Endothelial cell of umbilical vein (primary cell): ENCODE data around the gene FPGS. TPM values are rescaled to one million over a fixed set of nuclear protein-coding genes. Genes with fewer than 3 reads are reported as not detected.

ENCODE experiments used
- BruUV-seq: library from RNA; stranded (reverse); fragments of 400-500 nt; replicated peaks from 2 replicates; lab custom pipeline; 2021; lab: Mats Ljungman, UMichigan
- CTCF ChIA-PET: fragments of 300-600, 350-600 bp; sonication (Branson Sonifier 250); formaldehyde crosslinking; loops from one replicate; lab custom pipeline; 2021; ENCODE audit warnings: antibody characterized with exemption, inconsistent platforms; lab: Charles Lee
- POLR2A ChIA-PET: fragments of 300-600, 350-600 bp; sonication (Branson Sonifier 250); formaldehyde crosslinking; loops from one replicate; lab custom pipeline; 2021; ENCODE audit warnings: antibody characterized with exemption, inconsistent platforms; lab: Charles Lee
- DNase-seq: peaks from one replicate; pipeline ENCODE4 v3.0.0-alpha.2; 2011; ENCODE audit warnings: low read depth, low spot score
- FAIRE-seq: peaks from 2 replicates; lab custom pipeline; 2011; peaks lifted over from hg19 to GRCh38; lab: Jason Lieb, UNC
- H2AFZ ChIP-seq: 2 replicates; pipeline ENCODE4 v1.6.0; 2012; ENCODE audit warnings: low read depth, low read length, control low read depth, inconsistent platforms
- H3K27ac ChIP-seq: 2 replicates; pipeline ENCODE4 v1.5.1; 2011; ENCODE audit warnings: low read depth, mild to moderate bottlenecking, control low read depth, low read length, moderate library complexity; ENCODE audit not compliant: insufficient read depth
- H3K27me3 ChIP-seq, 2 experiments: 2 replicates each; pipeline versions ENCODE4 v1.6.0 to v1.6.1; 2011; ENCODE audit warnings: low read length in 2 of 2, mixed read lengths in 1 of 2; ENCODE audit not compliant: control insufficient read depth in 2 of 2, insufficient read depth in 2 of 2
- H3K36me3 ChIP-seq, 2 experiments: 2 replicates in 1 of 2; 3 replicates in 1 of 2; pipeline ENCODE4 v1.5.1; 2011; ENCODE audit warnings: low read length in 2 of 2, mild to moderate bottlenecking in 1 of 2, moderate library complexity in 1 of 2; ENCODE audit not compliant: control insufficient read depth in 2 of 2, insufficient read depth in 2 of 2; ENCODE audit errors: extremely low read depth in 1 of 2
- H3K4me1 ChIP-seq: 3 replicates; pipeline ENCODE4 v1.5.1; 2011; ENCODE audit warnings: mild to moderate bottlenecking, low read length; ENCODE audit not compliant: control insufficient read depth, insufficient read depth; ENCODE audit errors: extremely low read depth
- H3K4me2 ChIP-seq: 2 replicates; pipeline ENCODE4 v1.6.1; 2011; ENCODE audit warnings: low read length, control low read depth, mixed read lengths; ENCODE audit not compliant: insufficient read depth
- H3K4me3 ChIP-seq, 3 experiments: fragments of 200-600 bp in 1 of 3; sonication (generic), shearing (Covaris generic) in 1 of 3; replicated peaks in 1 of 3; 2 replicates each; pipeline ENCODE4 v1.5.1; 2011 to 2016; ENCODE audit warnings: control low read depth in 3 of 3, low read length in 3 of 3, mild to moderate bottlenecking in 2 of 3, inconsistent platforms in 1 of 3, low read depth in 1 of 3, moderate library complexity in 1 of 3; ENCODE audit not compliant: insufficient read depth in 1 of 3
- H3K79me2 ChIP-seq: 2 replicates; pipeline ENCODE4 v1.6.0; 2012; ENCODE audit warnings: low read length, inconsistent platforms; ENCODE audit not compliant: control insufficient read depth, insufficient read depth
- H3K9ac ChIP-seq: replicated peaks from 2 replicates; pipeline ENCODE3; 2011; ENCODE audit warnings: low read length, control low read depth; ENCODE audit not compliant: insufficient read depth; ENCODE audit errors: extremely low read depth
- H3K9me1 ChIP-seq: replicated peaks from 3 replicates; pipeline ENCODE4 v1.6.0; 2011; ENCODE audit warnings: mild to moderate bottlenecking, low read length; ENCODE audit not compliant: control insufficient read depth, insufficient read depth; ENCODE audit errors: extremely low read depth
- H3K9me3 ChIP-seq: replicated peaks from 2 replicates; pipeline ENCODE4 v1.5.1; 2012; ENCODE audit warnings: low read length, inconsistent platforms; ENCODE audit not compliant: control insufficient read depth, insufficient read depth
- H4K20me1 ChIP-seq: replicated peaks from 2 replicates; pipeline ENCODE3; 2011; ENCODE audit warnings: mild to moderate bottlenecking, low read length; ENCODE audit not compliant: control insufficient read depth, insufficient read depth; ENCODE audit errors: extremely low read depth
- EZH2 ChIP-seq: IDR thresholded peaks from 2 replicates; pipeline ENCODE4 v1.6.1; 2012; ENCODE audit warnings: borderline replicate concordance, low read depth, mild to moderate bottlenecking, moderate library complexity, low read length, inconsistent platforms; ENCODE audit not compliant: severe bottlenecking
- FOS ChIP-seq: IDR thresholded peaks from 2 replicates; pipeline ENCODE4 v1.6.1; 2011; ENCODE audit warnings: mild to moderate bottlenecking, low read length, moderate library complexity, borderline replicate concordance; ENCODE audit not compliant: insufficient read depth
- GATA2 ChIP-seq: IDR thresholded peaks from 2 replicates; pipeline ENCODE4 v1.7.0; 2011; ENCODE audit warnings: low read depth, mild to moderate bottlenecking, moderate library complexity, mixed read lengths, low read length; ENCODE audit not compliant: insufficient read length, insufficient read depth
- JUN ChIP-seq: IDR thresholded peaks from 2 replicates; pipeline ENCODE4 v1.6.1; 2011; ENCODE audit warnings: borderline replicate concordance, low read depth; ENCODE audit not compliant: insufficient read length, insufficient read depth
- MYC ChIP-seq: IDR thresholded peaks from one replicate; pipeline ENCODE4 v1.6.1; 2011; ENCODE audit warnings: mild to moderate bottlenecking, low read depth, low read length
- POLR2A ChIP-seq: IDR thresholded peaks from 2 replicates; pipeline ENCODE4 v1.6.1; 2012; ENCODE audit warnings: low read depth, mild to moderate bottlenecking, control low read depth, low read length
- POLR2AphosphoS5 ChIP-seq: IDR thresholded peaks from 2 replicates; pipeline ENCODE4 v1.6.1; 2012; ENCODE audit warnings: low read depth, mild to moderate bottlenecking, control low read depth, low read length, moderate library complexity; ENCODE audit not compliant: insufficient read depth
- dilution Hi-C: fragments of 300-500 bp; cut with MboI; formaldehyde crosslinking; loops from one replicate; pipeline ENCODE4 v1.15.0; 2019; ENCODE audit warnings: low sequenced_read_pairs; ENCODE audit not compliant: extremely low pct_ligation_motif_present
- intact Hi-C: fragments of 100-400 bp; cut with micrococcal nuclease; formaldehyde crosslinking; loops from one replicate; pipeline ENCODE4 v1.10.0; 2022
- polyA plus RNA-seq, 4 experiments: library from polyadenylated mRNA; depleted of rRNA in 3 of 4; stranded (reverse) in 3 of 4; unstranded in 1 of 4; fragments of >200 nt; gene quantifications; 2 replicates each; pipeline versions ENCODE4 v1.2.1 to v1.2.3, GENCODE V29; 2011 to 2012; ENCODE audit warnings: missing spikeins in 1 of 4
- total RNA-seq: library from RNA; stranded (reverse); gene quantifications from 2 replicates; pipeline ENCODE4 v1.2.3, GENCODE V29; 2021
- TF ChIP-seq, protein P1 (sequence below): IDR thresholded peaks from 2 replicates; pipeline ENCODE4 v1.6.1; 2011; ENCODE audit not compliant: insufficient read depth, insufficient read length

Gene FPGS
- total and polyA plus RNA-seq, 2 donors (not counting 3 experiments of a cell fraction or from before 2014, with no cell fraction given): 77.7 to 90.2 TPM

DNA sequence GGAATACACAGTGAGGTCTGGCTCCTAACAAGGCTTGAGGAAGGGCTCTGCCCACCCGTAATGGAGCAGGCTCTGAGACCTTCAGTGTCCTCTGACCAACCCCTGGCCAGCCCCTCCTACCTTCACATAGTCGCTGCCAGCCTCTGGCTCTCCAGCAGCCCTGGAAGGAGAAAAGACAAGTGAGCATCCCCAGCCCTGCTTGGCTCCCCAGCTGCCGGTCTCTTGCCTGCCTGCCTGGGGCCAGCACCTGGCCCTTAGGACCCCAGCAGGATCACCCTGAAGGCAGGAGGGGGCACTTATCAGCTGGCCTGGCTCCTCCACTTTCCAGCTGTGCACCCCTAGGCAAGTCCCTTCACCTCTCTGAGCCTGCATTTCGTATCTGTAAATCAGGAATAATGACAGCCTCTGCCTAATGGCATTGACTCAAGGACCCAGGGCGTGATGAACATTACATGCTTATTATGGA is 41.2 kb upstream of the FPGS start:
- H3K27me3 ChIP-seq: no peaks in the 10 kb centered on the region
- no peak overlapping the region for H3K4me3 ChIP-seq
- peaks cover 52% of the 10 kb centered on the region for H3K4me1 ChIP-seq
- H3K9me3 ChIP-seq: no peaks in the 10 kb centered on the region
- H4K20me1 ChIP-seq: no peaks in the 10 kb centered on the region
- TF ChIP-seq POLR2AphosphoS5: peak; percentile 34
- TF ChIP-seq FOS: no peak
- peaks cover 9 to 27% of the 10 kb centered on the region in 2 experiments for H3K36me3 ChIP-seq
- intact Hi-C loops: no loop called here
- H3K4me2 ChIP-seq: peak overlapping the region; percentile 44
- H2AFZ ChIP-seq: no peak overlapping the region
- peak overlapping the region; percentile 70 for H3K9ac ChIP-seq
- H3K9me1 ChIP-seq: no peaks in the 10 kb centered on the region
- DNase-seq: no peak
- peak; percentile 78 for FAIRE-seq
- BruUV-seq: no TSS peak
- peaks cover 39% of the 10 kb centered on the region for H3K79me2 ChIP-seq
- ChIA-PET POLR2A (interaction anchor here (0.6 to 3.0 kb wide), 2 partner anchors 10 to 195 kb away, joined by 3 to 18 read pairs; no protein-coding TSS in a partner anchor), CTCF (interaction anchor here (0.7 to 11.3 kb wide), 7 partner anchors 9 to 109 kb away, joined by 3 to 167 read pairs (median 4); partner anchors contain the start of genes CDK9, SH2D3C and TOR2A)
- dilution Hi-C loops: no loop called here
- peak overlapping the region; percentile 95 for H3K27ac ChIP-seq

DNA sequence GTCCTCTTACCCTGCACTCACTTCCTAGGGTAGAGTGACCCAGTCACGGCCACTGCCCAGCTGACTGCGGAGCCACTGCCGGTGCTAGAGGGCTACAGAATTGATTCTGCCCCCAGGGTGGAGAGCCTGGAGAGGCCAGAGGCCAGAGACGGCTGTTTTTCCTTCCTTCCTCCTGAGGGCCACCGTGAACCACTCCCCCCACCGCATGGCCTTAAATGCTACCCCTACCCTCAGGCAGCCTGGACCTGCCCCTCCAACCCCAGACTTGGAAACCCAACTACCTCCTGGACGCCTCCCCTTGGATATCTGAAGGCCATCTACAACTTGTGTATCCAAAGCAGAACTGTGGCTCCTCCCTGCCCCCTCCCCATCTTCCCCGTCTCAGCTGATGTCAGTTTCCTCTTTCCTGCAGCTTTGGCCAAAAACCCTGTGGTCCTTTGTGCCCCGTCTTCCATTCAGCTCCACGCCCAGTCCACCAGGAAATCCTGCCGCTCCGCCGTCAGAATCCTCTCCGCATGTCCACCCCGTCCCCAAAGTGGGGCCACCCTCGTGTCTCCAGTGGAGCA is 40.5 kb upstream of the FPGS start:
- TF ChIP-seq POLR2A: peak; percentile 68
- TF ChIP-seq FOS: peak; percentile 19
- TF ChIP-seq JUN: peak; percentile 8
- no peak for TF ChIP-seq EZH2
- peak; percentile 82 for TF ChIP-seq GATA2
- TF ChIP-seq, protein P1, sequence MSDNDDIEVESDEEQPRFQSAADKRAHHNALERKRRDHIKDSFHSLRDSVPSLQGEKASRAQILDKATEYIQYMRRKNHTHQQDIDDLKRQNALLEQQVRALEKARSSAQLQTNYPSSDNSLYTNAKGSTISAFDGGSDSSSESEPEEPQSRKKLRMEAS: no peak
- peak; percentile 74 for TF ChIP-seq POLR2AphosphoS5
- peak; percentile 43 for TF ChIP-seq MYC
- no TSS peak for BruUV-seq
- H3K9me3 ChIP-seq: no peaks in the 10 kb centered on the region
- H3K27ac ChIP-seq: peak overlapping the region; percentile 95
- peak overlapping the region in 2 of 3 experiments; percentile 4 to 5 for H3K4me3 ChIP-seq
- peaks cover 45% of the 10 kb centered on the region for H3K79me2 ChIP-seq
- CTCF ChIA-PET: interaction anchor here (0.6 to 11.3 kb wide), 6 partner anchors 9 to 39 kb away, joined by 3 to 167 read pairs (median 8); partner anchors contain the start of genes CDK9, SH2D3C and TOR2A
- intact Hi-C loops: loop anchor here (1.0 kb wide), 1 partner anchor 8 kb away; no protein-coding TSS in a partner anchor
- H3K4me2 ChIP-seq: peak overlapping the region; percentile 44
- FAIRE-seq (peak; percentile 95), DNase-seq (peak; percentile 74)
- no peaks in the 10 kb centered on the region for H4K20me1 ChIP-seq
- no peaks in the 10 kb centered on the region for H3K27me3 ChIP-seq
- dilution Hi-C loops: no loop called here
- peak overlapping the region; percentile 70 for H3K9ac ChIP-seq
- POLR2A ChIA-PET: interaction anchor here (0.6 to 3.0 kb wide), 2 partner anchors 9 to 196 kb away, joined by 3 to 18 read pairs; no protein-coding TSS in a partner anchor
- H3K9me1 ChIP-seq: no peaks in the 10 kb centered on the region
- H3K36me3 ChIP-seq: peaks cover 13 to 32% of the 10 kb centered on the region in 2 experiments
- peaks cover 57% of the 10 kb centered on the region for H3K4me1 ChIP-seq
- no peak overlapping the region for H2AFZ ChIP-seq
